Fibroblast of lung (primary cell): ENCODE measurements around the gene TMEM30B.

Source experiments
- EZH2 ChIP-seq: IDR thresholded peaks from 2 replicates; pipeline ENCODE4 v1.5.1; 2012; ENCODE audit warnings: low read length, control low read depth, mild to moderate bottlenecking; ENCODE audit errors: missing control alignments
- TF ChIP-seq, protein P1 (sequence below), 2 donors: IDR thresholded peaks in 1 of 2; conservative IDR thresholded peaks in 1 of 2; 1 replicate in 1 of 2; 2 replicates in 1 of 2; pipeline ENCODE4 v1.5.1; 2011 to 2012; ENCODE audit warnings: low read length in 2 of 2, control low read depth in 1 of 2, inconsistent platforms in 1 of 2, low read depth in 1 of 2, mild to moderate bottlenecking in 1 of 2

DNA sequence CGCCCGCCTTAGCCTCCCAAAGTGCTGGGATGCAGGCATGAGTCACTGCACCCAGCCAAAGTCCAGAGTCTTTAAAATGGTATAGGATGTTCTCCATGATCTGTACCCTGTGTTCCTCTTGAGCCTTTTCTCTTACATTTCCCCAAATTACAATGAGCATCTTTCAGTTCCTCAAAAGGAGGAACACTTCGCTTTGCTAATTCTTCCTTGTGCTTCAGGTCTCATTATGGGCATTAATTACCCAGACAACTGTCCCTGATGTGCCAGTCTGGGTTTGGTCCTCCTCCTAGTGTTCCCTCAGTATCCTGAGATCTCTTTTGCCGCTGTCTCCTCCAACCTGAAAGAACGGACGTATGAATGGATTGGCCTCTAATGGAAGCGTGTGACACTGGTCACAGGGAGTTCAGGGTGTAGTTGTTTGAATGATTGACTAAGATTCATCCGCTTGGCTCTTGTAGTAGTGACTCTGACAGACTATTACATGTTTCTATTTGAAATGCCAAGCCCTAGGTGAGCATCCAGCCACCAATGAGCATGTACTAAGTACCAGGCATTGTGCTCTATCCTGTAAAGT lies 48.4 kb upstream of the TMEM30B start:
- TF ChIP-seq, protein P1, sequence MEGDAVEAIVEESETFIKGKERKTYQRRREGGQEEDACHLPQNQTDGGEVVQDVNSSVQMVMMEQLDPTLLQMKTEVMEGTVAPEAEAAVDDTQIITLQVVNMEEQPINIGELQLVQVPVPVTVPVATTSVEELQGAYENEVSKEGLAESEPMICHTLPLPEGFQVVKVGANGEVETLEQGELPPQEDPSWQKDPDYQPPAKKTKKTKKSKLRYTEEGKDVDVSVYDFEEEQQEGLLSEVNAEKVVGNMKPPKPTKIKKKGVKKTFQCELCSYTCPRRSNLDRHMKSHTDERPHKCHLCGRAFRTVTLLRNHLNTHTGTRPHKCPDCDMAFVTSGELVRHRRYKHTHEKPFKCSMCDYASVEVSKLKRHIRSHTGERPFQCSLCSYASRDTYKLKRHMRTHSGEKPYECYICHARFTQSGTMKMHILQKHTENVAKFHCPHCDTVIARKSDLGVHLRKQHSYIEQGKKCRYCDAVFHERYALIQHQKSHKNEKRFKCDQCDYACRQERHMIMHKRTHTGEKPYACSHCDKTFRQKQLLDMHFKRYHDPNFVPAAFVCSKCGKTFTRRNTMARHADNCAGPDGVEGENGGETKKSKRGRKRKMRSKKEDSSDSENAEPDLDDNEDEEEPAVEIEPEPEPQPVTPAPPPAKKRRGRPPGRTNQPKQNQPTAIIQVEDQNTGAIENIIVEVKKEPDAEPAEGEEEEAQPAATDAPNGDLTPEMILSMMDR (conservative IDR thresholded peaks at IDR 0.05 in 1 of 2, IDR thresholded peaks at IDR 0.05 in 1 of 2; ENCODE audit: low read depth in 1 of 2, low read length in 2 of 2), result no peak
- TF ChIP-seq EZH2, result no peak
